ENCODE measurements around the gene ANKRD30B. TPM values are rescaled to one million over a fixed set of nuclear protein-coding genes. Genes with fewer than 3 reads are reported as not detected.

The ANKRD30B gene, protein sequence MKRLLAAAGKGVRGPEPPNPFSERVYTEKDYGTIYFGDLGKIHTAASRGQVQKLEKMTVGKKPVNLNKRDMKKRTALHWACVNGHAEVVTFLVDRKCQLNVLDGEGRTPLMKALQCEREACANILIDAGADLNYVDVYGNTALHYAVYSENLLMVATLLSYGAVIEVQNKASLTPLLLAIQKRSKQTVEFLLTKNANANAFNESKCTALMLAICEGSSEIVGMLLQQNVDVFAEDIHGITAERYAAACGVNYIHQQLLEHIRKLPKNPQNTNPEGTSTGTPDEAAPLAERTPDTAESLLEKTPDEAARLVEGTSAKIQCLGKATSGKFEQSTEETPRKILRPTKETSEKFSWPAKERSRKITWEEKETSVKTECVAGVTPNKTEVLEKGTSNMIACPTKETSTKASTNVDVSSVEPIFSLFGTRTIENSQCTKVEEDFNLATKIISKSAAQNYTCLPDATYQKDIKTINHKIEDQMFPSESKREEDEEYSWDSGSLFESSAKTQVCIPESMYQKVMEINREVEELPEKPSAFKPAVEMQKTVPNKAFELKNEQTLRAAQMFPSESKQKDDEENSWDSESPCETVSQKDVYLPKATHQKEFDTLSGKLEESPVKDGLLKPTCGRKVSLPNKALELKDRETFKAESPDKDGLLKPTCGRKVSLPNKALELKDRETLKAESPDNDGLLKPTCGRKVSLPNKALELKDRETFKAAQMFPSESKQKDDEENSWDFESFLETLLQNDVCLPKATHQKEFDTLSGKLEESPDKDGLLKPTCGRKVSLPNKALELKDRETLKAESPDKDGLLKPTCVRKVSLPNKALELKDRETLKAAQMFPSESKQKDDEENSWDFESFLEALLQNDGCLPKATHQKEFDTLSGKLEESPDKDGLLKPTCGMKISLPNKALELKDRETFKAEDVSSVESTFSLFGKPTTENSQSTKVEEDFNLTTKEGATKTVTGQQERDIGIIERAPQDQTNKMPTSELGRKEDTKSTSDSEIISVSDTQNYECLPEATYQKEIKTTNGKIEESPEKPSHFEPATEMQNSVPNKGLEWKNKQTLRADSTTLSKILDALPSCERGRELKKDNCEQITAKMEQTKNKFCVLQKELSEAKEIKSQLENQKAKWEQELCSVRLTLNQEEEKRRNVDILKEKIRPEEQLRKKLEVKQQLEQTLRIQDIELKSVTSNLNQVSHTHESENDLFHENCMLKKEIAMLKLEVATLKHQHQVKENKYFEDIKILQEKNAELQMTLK (N-terminal part only)
- under 0.01 and 0.11 TPM in 2 replicates for total RNA-seq

GRCh38 chr18:14747513-14748474 lies at the start of gene ANKRD30B:
ANKRD30B (plus strand) TSS chr18:14748172; CDS start chr18:14748420, 248 bp downstream.

Small RNA genes lying within 50 kb of the gene (small RNA-seq; reads per million reads assigned to genes)
- gene MIR3156-2 = not detected
- not detected for gene RNU6-1210P

Other genes with a start within 250 kb of the ANKRD30B start
- not detected in 2 replicates for gene POTEC, start 204.6 kb upstream of the ANKRD30B start, total RNA-seq

All from placental epithelial cell (primary cell).